NOMO-1 treated with DMSO at 0.1 percent for 48 hours (cell line): Measurements from ENCODE around the gene OR1Q1.
"Not testable (repeated sequence)": the region's sequence is repeated elsewhere in the genome, so short reads cannot be mapped to it uniquely, and the experiment has no call there.

Experiments used
- DNase-seq: peaks from one replicate; lab custom pipeline; 2025; ENCODE audit not compliant: unreplicated experiment; lab: John Stamatoyannopoulos, UW

Gene OR1Q1

GRCh38 chr9:122614362-122614761 is at the start of gene OR1Q1:
Gene OR1Q1 (plus strand): TSS chr9:122614738. CDS start chr9:122614738, 0 bp downstream.
- no peak for DNase-seq

GRCh38 chr9:122567901-122568300 is 46.6 kb upstream of the OR1Q1 start:
- DNase-seq: no peak

GRCh38 chr9:122572456-122572855 is 42.1 kb upstream of the OR1Q1 start:
- no peak for DNase-seq

- DNase-seq: no peak
These were observed 34.7 kb upstream of the OR1Q1 start for GRCh38 chr9:122579874-122580273.

GRCh38 chr9:122580360-122580759 is 34.2 kb upstream of the OR1Q1 start:
- no peak for DNase-seq

GRCh38 chr9:122583284-122583683 is 31.3 kb upstream of the OR1Q1 start, which contains the start of gene OR1L8:
Gene OR1L8 (minus strand): TSS chr9:122583384. CDS start chr9:122568477, 14,907 bp downstream.
- DNase-seq: not testable (repeated sequence)

GRCh38 chr9:122605691-122606090 is 8.8 kb upstream of the OR1Q1 start:
- DNase-seq: no peak

GRCh38 chr9:122606587-122606986 is 8.0 kb upstream of the OR1Q1 start:
- DNase-seq: no peak

GRCh38 chr9:122609804-122610203 is 4.7 kb upstream of the OR1Q1 start:
- DNase-seq: no peak

- no peak for DNase-seq
These were observed 5.5 kb downstream of the OR1Q1 start for GRCh38 chr9:122619996-122620395.

- no peak for DNase-seq
These were observed 27.7 kb downstream of the OR1Q1 start for GRCh38 chr9:122642226-122642625.

- DNase-seq: no peak
These were observed 41.8 kb downstream of the OR1Q1 start for GRCh38 chr9:122656378-122656777.

- DNase-seq: no peak
These were observed 43.0 kb downstream of the OR1Q1 start, which contains the start of gene OR1B1 for GRCh38 chr9:122657527-122657926. Gene OR1B1 (minus strand): TSS chr9:122657627.

GRCh38 chr9:122661416-122661815 is 46.9 kb downstream of the OR1Q1 start, which contains the start of gene OR1L1:
Gene OR1L1 (plus strand): TSS chr9:122661716. CDS start chr9:122661716, 0 bp downstream.
- DNase-seq: no peak
